H1 (cell line): ENCODE data around the gene DGUOK. TPM values are rescaled to one million over a fixed set of nuclear protein-coding genes. Genes with fewer than 3 reads are reported as not detected.

Experiments
- ASH2L ChIP-seq: fragments of 200-600, 300-600 bp; sonication (generic); IDR thresholded peaks from one replicate; pipeline ENCODE4 v1.7.1; 2017; ENCODE audit warnings: low read length
- CBX5 ChIP-seq: fragments of 300-800, 300-1000 bp; sonication (generic); IDR thresholded peaks from 2 replicates; pipeline ENCODE4 v1.7.1; 2016; ENCODE audit warnings: antibody characterized with exemption, low read length, low read depth
- EGR1 ChIP-seq: IDR thresholded peaks from 2 replicates; pipeline ENCODE4 v1.6.1; 2011; ENCODE audit warnings: low read depth, low read length, borderline replicate concordance
- KDM4A ChIP-seq: IDR thresholded peaks from one replicate; pipeline ENCODE4 v1.7.1; 2012; ENCODE audit warnings: low read depth, mild to moderate bottlenecking, moderate library complexity, low read length, inconsistent platforms; ENCODE audit not compliant: severe bottlenecking
- POLR2A ChIP-seq, 2 experiments: IDR thresholded peaks; 1 replicate in 1 of 2; 2 replicates in 1 of 2; pipeline ENCODE4 v1.6.1; 2011; ENCODE audit warnings: low read depth in 2 of 2, low read length in 2 of 2, mild to moderate bottlenecking in 2 of 2; ENCODE audit errors: control extremely low read depth in 1 of 2
- POLR2AphosphoS5 ChIP-seq: IDR thresholded peaks from 2 replicates; pipeline ENCODE4 v1.6.1; 2011; ENCODE audit warnings: low read depth, low read length
- SAP30 ChIP-seq: fragments of 300-600 bp; sonication (generic); IDR thresholded peaks from 2 replicates; pipeline ENCODE4 v1.7.1; 2012; ENCODE audit warnings: low read length, moderate library complexity, mild to moderate bottlenecking, inconsistent platforms; ENCODE audit not compliant: insufficient read depth, insufficient replicate concordance
- SP1 ChIP-seq: IDR thresholded peaks from 2 replicates; pipeline ENCODE4 v1.6.1; 2011; ENCODE audit warnings: low read depth, low read length
- TCF12 ChIP-seq: IDR thresholded peaks from 2 replicates; pipeline ENCODE4 v1.6.1; 2011; ENCODE audit warnings: low read depth, mild to moderate bottlenecking, low read length
- polyA plus RNA-seq, 7 experiments: library from polyadenylated mRNA; depleted of rRNA in 3 of 7; stranded (reverse) in 5 of 7; unstranded in 2 of 7; fragments of >200 nt in 5 of 7; fragments of 200-250 nt in 2 of 7; gene quantifications; 1 replicate in 5 of 7; 2 replicates in 1 of 7; 4 replicates in 1 of 7; pipeline versions ENCODE4 v1.2.1 to v1.2.3, GENCODE V29; 2011 to 2013; ENCODE audit warnings: missing spikeins in 2 of 7, mixed read lengths in 2 of 7
- total RNA-seq: library from RNA; stranded (reverse); fragmentation: NEBNext Ultra II Directional; extraction: Animal tissue kit (Norgen Biotek cat#: 25700); gene quantifications from 2 replicates; pipeline ENCODE4 v1.2.1, GENCODE V29; 2021
- TF ChIP-seq, protein P1 (sequence below): fragments of 300-600 bp; sonication (generic); IDR thresholded peaks from 2 replicates; pipeline ENCODE4 v1.7.1; 2012; ENCODE audit warnings: low read length, moderate library complexity, mild to moderate bottlenecking, inconsistent platforms; ENCODE audit not compliant: insufficient replicate concordance

DGUOK gene
- total and polyA plus RNA-seq, 2 of the 8 experiments (the other 6 are each of a cell fraction or from before 2014, with no cell fraction given): 110 to 168 TPM

DNA sequence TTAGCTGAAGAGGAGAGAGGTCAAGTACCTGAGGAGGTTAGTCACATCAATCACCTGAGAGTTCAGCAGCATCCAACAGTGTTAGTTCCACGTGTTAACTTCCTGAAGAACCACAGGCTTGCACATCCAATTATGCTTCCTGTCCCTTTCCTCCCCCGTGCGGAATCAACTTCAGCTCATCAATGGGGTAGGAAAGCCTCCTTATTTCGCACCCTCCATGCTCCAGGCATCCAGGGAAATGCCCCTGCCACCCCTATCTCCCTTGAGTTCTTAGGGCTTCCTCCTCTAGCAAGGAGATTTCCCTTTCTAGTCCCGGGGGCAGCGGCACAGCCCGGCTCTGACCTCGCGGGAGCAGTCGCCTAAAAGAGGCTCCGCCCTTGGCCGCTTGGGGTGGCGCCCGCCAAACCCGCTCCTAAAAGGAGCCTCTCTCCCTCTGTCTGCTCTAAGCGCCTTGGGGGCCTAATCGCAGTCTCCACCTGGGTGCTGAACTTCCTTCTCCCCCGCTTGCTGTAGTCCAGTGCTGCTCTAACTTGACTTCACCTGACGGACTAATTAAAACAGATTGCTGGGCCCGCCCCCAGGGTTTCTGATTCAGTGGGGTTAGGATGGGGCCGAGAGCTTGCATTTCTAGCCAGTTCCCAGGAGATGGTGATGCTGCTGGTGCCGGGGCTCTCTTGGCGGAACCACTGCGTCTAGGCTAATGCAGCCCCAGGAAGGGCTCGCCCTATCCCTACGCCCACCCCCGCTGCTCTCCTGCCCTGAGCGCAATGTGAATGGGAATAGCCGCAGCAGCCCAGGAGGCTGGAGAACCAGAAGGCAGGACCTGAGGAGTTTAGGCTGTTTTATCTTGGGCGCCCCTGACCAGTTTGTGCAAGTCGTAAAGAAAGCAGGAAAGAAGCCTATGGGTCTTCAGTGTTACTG lies 54.7 kb downstream of the DGUOK start (continued):
- TF ChIP-seq POLR2A (IDR thresholded peaks at IDR 0.05; ENCODE audit: control extremely low read depth in 1 of 2, low read depth in 2 of 2, low read length in 2 of 2) (peak in 1 of 2 experiments; percentile 36; a peak in 1 of 3 replicates), ASH2L (peak; percentile 63), TCF12 (no peak), EGR1 (peak; percentile 66; the same call in 1 of the 2 replicates), POLR2AphosphoS5 (peak; percentile 51), SP1 (no peak), KDM4A (peak; percentile 65), CBX5 (no peak), SAP30 (no peak)
- TF ChIP-seq, protein P1, sequence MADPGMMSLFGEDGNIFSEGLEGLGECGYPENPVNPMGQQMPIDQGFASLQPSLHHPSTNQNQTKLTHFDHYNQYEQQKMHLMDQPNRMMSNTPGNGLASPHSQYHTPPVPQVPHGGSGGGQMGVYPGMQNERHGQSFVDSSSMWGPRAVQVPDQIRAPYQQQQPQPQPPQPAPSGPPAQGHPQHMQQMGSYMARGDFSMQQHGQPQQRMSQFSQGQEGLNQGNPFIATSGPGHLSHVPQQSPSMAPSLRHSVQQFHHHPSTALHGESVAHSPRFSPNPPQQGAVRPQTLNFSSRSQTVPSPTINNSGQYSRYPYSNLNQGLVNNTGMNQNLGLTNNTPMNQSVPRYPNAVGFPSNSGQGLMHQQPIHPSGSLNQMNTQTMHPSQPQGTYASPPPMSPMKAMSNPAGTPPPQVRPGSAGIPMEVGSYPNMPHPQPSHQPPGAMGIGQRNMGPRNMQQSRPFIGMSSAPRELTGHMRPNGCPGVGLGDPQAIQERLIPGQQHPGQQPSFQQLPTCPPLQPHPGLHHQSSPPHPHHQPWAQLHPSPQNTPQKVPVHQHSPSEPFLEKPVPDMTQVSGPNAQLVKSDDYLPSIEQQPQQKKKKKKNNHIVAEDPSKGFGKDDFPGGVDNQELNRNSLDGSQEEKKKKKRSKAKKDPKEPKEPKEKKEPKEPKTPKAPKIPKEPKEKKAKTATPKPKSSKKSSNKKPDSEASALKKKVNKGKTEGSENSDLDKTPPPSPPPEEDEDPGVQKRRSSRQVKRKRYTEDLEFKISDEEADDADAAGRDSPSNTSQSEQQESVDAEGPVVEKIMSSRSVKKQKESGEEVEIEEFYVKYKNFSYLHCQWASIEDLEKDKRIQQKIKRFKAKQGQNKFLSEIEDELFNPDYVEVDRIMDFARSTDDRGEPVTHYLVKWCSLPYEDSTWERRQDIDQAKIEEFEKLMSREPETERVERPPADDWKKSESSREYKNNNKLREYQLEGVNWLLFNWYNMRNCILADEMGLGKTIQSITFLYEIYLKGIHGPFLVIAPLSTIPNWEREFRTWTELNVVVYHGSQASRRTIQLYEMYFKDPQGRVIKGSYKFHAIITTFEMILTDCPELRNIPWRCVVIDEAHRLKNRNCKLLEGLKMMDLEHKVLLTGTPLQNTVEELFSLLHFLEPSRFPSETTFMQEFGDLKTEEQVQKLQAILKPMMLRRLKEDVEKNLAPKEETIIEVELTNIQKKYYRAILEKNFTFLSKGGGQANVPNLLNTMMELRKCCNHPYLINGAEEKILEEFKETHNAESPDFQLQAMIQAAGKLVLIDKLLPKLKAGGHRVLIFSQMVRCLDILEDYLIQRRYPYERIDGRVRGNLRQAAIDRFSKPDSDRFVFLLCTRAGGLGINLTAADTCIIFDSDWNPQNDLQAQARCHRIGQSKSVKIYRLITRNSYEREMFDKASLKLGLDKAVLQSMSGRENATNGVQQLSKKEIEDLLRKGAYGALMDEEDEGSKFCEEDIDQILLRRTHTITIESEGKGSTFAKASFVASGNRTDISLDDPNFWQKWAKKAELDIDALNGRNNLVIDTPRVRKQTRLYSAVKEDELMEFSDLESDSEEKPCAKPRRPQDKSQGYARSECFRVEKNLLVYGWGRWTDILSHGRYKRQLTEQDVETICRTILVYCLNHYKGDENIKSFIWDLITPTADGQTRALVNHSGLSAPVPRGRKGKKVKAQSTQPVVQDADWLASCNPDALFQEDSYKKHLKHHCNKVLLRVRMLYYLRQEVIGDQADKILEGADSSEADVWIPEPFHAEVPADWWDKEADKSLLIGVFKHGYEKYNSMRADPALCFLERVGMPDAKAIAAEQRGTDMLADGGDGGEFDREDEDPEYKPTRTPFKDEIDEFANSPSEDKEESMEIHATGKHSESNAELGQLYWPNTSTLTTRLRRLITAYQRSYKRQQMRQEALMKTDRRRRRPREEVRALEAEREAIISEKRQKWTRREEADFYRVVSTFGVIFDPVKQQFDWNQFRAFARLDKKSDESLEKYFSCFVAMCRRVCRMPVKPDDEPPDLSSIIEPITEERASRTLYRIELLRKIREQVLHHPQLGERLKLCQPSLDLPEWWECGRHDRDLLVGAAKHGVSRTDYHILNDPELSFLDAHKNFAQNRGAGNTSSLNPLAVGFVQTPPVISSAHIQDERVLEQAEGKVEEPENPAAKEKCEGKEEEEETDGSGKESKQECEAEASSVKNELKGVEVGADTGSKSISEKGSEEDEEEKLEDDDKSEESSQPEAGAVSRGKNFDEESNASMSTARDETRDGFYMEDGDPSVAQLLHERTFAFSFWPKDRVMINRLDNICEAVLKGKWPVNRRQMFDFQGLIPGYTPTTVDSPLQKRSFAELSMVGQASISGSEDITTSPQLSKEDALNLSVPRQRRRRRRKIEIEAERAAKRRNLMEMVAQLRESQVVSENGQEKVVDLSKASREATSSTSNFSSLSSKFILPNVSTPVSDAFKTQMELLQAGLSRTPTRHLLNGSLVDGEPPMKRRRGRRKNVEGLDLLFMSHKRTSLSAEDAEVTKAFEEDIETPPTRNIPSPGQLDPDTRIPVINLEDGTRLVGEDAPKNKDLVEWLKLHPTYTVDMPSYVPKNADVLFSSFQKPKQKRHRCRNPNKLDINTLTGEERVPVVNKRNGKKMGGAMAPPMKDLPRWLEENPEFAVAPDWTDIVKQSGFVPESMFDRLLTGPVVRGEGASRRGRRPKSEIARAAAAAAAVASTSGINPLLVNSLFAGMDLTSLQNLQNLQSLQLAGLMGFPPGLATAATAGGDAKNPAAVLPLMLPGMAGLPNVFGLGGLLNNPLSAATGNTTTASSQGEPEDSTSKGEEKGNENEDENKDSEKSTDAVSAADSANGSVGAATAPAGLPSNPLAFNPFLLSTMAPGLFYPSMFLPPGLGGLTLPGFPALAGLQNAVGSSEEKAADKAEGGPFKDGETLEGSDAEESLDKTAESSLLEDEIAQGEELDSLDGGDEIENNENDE: no peak
